PFSK-1 (cell line): ENCODE measurements around the gene TM6SF1.

ENCODE experiments used
- FOXP2 ChIP-seq: optimal IDR thresholded peaks from 2 replicates; pipeline ENCODE3; 2011; ENCODE audit warnings: borderline replicate concordance, control low read depth, inconsistent platforms; ENCODE audit not compliant: insufficient read depth; ENCODE audit errors: extremely low read length, extremely low read depth
- POLR2AphosphoS5 ChIP-seq: IDR thresholded peaks from 2 replicates; pipeline ENCODE4 v1.6.1; 2012; ENCODE audit warnings: low read depth, mild to moderate bottlenecking, control low read depth, low read length, moderate library complexity
- REST ChIP-seq, 2 experiments: IDR thresholded peaks; 2 replicates each; pipeline versions ENCODE4 v1.6.1 to v1.8.0; 2011 to 2012; ENCODE audit warnings: low read depth in 2 of 2, low read length in 2 of 2, control low read depth in 1 of 2, inconsistent platforms in 1 of 2, mild to moderate bottlenecking in 1 of 2, moderate library complexity in 1 of 2; ENCODE audit not compliant: insufficient read depth in 1 of 2
- SIN3A ChIP-seq: IDR thresholded peaks from 2 replicates; pipeline ENCODE4 v1.6.1; 2012; ENCODE audit warnings: mild to moderate bottlenecking, low read length, moderate library complexity, borderline replicate concordance; ENCODE audit not compliant: insufficient read depth
- TAF1 ChIP-seq: IDR thresholded peaks from 2 replicates; pipeline ENCODE4 v1.6.1; 2012; ENCODE audit warnings: low read length, control low read depth, borderline replicate concordance; ENCODE audit not compliant: insufficient read depth

TM6SF1 gene

GRCh38 chr15:83082730-83083386 lies 24.6 kb upstream of the TM6SF1 start:
- TF ChIP-seq REST (IDR thresholded peaks at IDR 0.05; ENCODE audit: insufficient read depth in 1 of 2, low read depth in 2 of 2, low read length in 2 of 2): no peak
- TF ChIP-seq SIN3A: no peak
- TF ChIP-seq FOXP2: no peak
- TF ChIP-seq POLR2AphosphoS5: no peak
- TF ChIP-seq TAF1: no peak

GRCh38 chr15:83087576-83087975 lies 19.9 kb upstream of the TM6SF1 start:
- TF ChIP-seq REST (IDR thresholded peaks at IDR 0.05; ENCODE audit: insufficient read depth in 1 of 2, low read depth in 2 of 2, low read length in 2 of 2) (no peak), POLR2AphosphoS5 (no peak)

- TF ChIP-seq REST (IDR thresholded peaks at IDR 0.05; ENCODE audit: insufficient read depth in 1 of 2, low read depth in 2 of 2, low read length in 2 of 2) (no peak), FOXP2 (no peak)
Observed at GRCh38 chr15:83088876-83089275, 18.6 kb upstream of the TM6SF1 start.

GRCh38 chr15:83090465-83090864 lies 17.0 kb upstream of the TM6SF1 start:
- no peak for TF ChIP-seq FOXP2
- no peak for TF ChIP-seq TAF1
- no peak for TF ChIP-seq REST (IDR thresholded peaks at IDR 0.05; ENCODE audit: insufficient read depth in 1 of 2, low read depth in 2 of 2, low read length in 2 of 2)
- TF ChIP-seq SIN3A: no peak
- no peak for TF ChIP-seq POLR2AphosphoS5

- TF ChIP-seq REST (IDR thresholded peaks at IDR 0.05; ENCODE audit: insufficient read depth in 1 of 2, low read depth in 2 of 2, low read length in 2 of 2) (no peak), POLR2AphosphoS5 (no peak), SIN3A (no peak)
Observed at GRCh38 chr15:83092309-83092976, 15.0 kb upstream of the TM6SF1 start.
